GM06990 (cell line): ENCODE results near the gene CLRN1.

ENCODE experiments used
- DNase-seq: peaks from one replicate; pipeline ENCODE4 v3.0.0-alpha.2; 2011; ENCODE audit not compliant: insufficient read length; ENCODE audit errors: extremely low read depth
- H3K27me3 ChIP-seq: replicated peaks from 2 replicates; pipeline ENCODE4 v1.6.0; 2011; ENCODE audit warnings: low read length; ENCODE audit not compliant: control insufficient read depth, insufficient read depth
- H3K36me3 ChIP-seq: 2 replicates; pipeline ENCODE4 v1.5.1; 2011; ENCODE audit warnings: low read length; ENCODE audit not compliant: control insufficient read depth, insufficient read depth
- H3K4me3 ChIP-seq: replicated peaks from 2 replicates; pipeline ENCODE4 v1.5.1; 2011; ENCODE audit warnings: low read depth, mild to moderate bottlenecking, control low read depth, low read length
- CTCF ChIP-seq: IDR thresholded peaks from 2 replicates; pipeline ENCODE4 v1.5.1; 2011; ENCODE audit warnings: low read length, control low read depth, mild to moderate bottlenecking, inconsistent platforms; ENCODE audit not compliant: insufficient read depth, poor library complexity, severe bottlenecking

CLRN1 gene

GRCh38 chr3:150878290-150878689 is 94.2 kb downstream of the CLRN1 start:
- DNase-seq: no peak
- no peak for TF ChIP-seq CTCF
- no peaks in the 10 kb centered on the region for H3K36me3 ChIP-seq
- H3K4me3 ChIP-seq: no peak overlapping the region
- H3K27me3 ChIP-seq: peaks cover 1% of the 10 kb centered on the region; the same call in 1 of the 2 replicates

GRCh38 chr3:150877303-150877702 is 95.2 kb downstream of the CLRN1 start:
- Histone ChIP-seq H3K36me3 (no peaks in the 10 kb centered on the region), H3K4me3 (no peak overlapping the region), H3K27me3 (peaks cover 1% of the 10 kb centered on the region)
- no peak for TF ChIP-seq CTCF
- no peak for DNase-seq

DNA sequence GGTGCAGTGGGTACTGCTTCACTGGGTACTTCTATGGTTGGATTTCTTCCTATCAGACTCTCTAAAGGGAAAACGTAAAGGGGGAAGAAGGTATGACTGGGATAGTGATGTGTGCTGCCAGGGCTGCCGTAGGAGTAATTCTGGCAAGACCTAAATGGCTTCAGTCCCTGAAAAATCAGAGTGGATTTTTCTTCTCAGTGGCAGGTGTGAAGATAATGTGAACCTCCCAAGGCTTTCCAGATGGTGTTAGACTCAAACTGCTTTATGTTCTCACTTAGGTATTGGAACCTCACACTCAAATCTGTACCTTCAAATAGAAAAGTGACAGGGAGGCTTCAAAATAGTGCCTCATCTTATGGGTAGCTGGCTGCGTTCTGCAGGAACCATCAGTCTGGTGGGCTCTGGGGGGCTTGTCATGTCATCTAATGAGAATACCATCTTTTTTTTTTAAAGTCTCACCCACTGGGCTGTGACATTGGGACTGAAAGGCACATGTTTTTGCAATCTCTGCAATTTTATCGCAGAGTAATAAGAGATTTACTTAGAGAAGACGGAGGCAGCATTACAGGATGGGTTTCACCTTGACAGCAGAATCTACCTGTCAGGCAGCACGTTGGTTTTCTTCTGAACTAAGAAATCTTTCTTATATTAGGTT is 95.8 kb downstream of the CLRN1 start:
- Histone ChIP-seq H3K4me3 (no peak overlapping the region), H3K27me3 (peaks cover 1% of the 10 kb centered on the region), H3K36me3 (no peaks in the 10 kb centered on the region)
- no peak for TF ChIP-seq CTCF
- no peak for DNase-seq
